HG03354 (cell line): ENCODE measurements around the gene RELL1.

Source experiments
- ATAC-seq: cut with Tn5 transposase; IDR thresholded peaks from one replicate; pipeline ENCODE4 v1.9.1; 2021; ENCODE audit warnings: mild to moderate bottlenecking; ENCODE audit not compliant: unreplicated experiment, poor library complexity, severe bottlenecking

Gene RELL1

GRCh38 chr4:37644962-37645361 is 41.2 kb downstream of the RELL1 start:
- no peak for ATAC-seq

GRCh38 chr4:37641886-37642849 is 44.0 kb downstream of the RELL1 start:
- no peak for ATAC-seq

- ATAC-seq: no peak
These were observed 44.8 kb downstream of the RELL1 start for GRCh38 chr4:37641352-37641751.

GRCh38 chr4:37639551-37640285 is 46.5 kb downstream of the RELL1 start:
- no peak for ATAC-seq

- ATAC-seq: no peak
These were observed 51.0 kb downstream of the RELL1 start for GRCh38 chr4:37635155-37635554.

GRCh38 chr4:37634180-37634579 is 52.0 kb downstream of the RELL1 start:
- no peak for ATAC-seq

GRCh38 chr4:37632836-37633235 is 53.3 kb downstream of the RELL1 start:
- no peak for ATAC-seq

- no peak for ATAC-seq
These were observed 54.6 kb downstream of the RELL1 start for GRCh38 chr4:37631551-37631950.

- no peak for ATAC-seq
These were observed 56.5 kb downstream of the RELL1 start for GRCh38 chr4:37629713-37630112.

GRCh38 chr4:37628977-37629609 is 57.1 kb downstream of the RELL1 start:
- no peak for ATAC-seq

- no peak for ATAC-seq
These were observed 58.9 kb downstream of the RELL1 start for GRCh38 chr4:37627263-37627662.

- ATAC-seq: no peak
These were observed 60.7 kb downstream of the RELL1 start for GRCh38 chr4:37625499-37625898.

GRCh38 chr4:37623940-37624339 is 62.2 kb downstream of the RELL1 start:
- ATAC-seq: no peak

GRCh38 chr4:37623125-37623524 is 63.1 kb downstream of the RELL1 start:
- ATAC-seq: no peak

GRCh38 chr4:37620176-37620575 is 66.0 kb downstream of the RELL1 start:
- ATAC-seq: no peak

- ATAC-seq: no peak
These were observed 70.5 kb downstream of the RELL1 start for GRCh38 chr4:37615720-37616063.

- ATAC-seq: no peak
These were observed 71.0 kb downstream of the RELL1 start for GRCh38 chr4:37615059-37615719.

GRCh38 chr4:37612811-37613210 is 73.4 kb downstream of the RELL1 start:
- no peak for ATAC-seq

GRCh38 chr4:37609626-37610025 is 76.5 kb downstream of the RELL1 start:
- no peak for ATAC-seq

GRCh38 chr4:37607018-37607417 is 79.2 kb downstream of the RELL1 start:
- no peak for ATAC-seq
